NCI-H146 (cell line): ENCODE results near the gene ABI3.

ENCODE experiments used
- DNase-seq: peaks from one replicate; lab custom pipeline; 2025; lab: John Stamatoyannopoulos, UW

ABI3 gene

DNA sequence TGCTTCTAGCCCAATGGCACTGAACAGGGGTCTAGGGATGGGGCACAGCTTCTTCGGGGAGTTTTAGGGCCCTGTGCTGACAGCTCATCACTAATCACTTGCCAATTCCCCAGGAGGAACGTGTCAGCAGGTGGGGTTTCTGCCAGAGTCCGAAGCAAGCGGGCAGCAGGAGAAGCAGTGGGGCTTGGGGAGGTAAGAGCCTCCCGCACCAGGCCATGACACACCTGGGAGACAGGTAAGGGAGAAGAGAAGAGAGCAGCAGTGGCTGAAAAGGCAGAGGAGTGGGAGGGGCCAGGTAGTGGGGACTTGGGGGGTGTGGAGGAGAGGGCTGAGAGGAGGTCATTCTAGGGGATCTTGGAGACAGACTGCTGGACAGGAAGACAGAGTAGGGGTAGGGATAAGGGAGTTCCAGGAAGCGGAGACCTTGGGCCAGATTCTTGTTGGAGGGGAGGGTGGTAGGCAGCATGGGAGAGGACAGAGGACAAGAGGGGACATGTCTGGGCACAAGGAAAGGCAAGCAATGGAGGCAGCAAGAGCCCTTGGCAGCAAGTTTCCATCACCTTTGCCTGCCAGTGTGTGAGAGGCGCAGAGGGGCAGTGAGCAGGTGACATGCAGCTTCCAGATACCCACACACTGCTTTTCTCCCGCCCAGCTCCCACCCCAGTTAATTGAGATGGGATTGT lies 15.2 kb downstream of the ABI3 start:
- DNase-seq = no peak

DNA sequence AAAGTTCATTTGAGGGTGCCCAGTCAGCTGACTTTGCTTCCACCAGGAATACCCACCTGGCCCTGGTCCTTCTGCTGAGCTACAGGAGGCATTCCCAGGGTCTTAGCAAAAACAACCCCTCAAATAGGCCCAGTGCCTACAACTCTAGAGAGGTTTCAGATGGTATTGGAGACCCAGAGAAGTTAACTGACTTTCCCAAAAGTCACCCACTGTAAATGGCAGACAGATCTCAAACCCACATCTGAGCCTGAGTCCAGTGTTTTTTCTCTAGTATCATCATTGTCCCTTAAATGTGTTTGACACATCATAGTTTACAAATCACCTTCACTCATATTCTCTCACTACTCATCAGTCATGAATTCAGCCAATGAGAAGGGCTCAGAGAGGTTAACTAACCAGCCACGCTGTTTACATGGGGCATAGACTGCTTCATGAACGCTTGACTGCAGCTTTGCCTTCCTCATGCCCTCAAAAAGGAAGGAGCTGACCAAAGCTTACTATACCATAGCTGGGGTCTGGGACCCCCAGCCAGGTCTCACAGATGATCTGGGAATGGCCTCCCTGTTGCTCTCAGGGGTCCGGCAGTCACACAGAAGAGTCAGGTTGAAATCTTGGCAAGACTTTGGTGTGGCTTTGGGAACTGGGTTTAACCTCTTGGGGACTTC lies 16.4 kb downstream of the ABI3 start:
- DNase-seq = no peak

DNA sequence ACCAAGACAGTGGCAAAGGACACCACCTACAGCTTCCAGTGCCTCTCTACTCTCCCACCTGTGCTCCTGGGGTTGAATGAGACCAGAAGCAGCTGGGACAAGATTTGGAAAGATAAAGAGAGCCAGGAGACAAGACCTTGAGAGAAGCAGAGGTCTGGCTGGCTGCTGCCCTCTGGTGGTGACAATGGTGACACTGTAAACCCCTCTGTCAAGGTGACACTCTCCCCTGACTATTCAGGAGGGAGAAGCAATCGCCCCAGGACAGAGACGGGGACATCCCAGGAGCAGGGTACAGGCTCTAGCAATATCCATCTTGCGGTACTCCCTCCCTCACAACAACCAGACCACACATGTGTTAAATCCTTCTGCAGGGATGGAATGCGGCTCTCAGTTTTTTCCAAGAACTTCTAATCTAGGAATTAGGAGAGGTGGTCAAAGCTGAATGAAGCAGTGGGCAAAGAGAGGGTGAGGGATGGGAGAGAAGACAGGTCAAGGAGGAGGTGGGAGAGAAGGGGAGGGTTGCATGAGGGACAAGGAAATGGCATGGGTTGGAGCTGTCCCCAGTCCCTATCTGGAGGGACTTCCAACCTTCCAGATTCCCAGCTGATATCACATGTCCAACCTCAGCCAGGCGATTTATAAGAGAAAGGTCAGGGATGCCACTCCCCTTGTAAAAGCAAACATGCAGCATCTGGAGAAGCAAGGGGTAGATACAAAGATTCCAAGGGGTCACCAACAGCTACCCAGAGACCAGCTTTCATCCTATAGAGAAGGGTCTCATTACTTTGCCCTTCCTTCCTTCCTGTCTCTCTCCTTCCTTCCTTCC lies 17.1 kb downstream of the ABI3 start:
- peak; percentile 39 for DNase-seq

DNA sequence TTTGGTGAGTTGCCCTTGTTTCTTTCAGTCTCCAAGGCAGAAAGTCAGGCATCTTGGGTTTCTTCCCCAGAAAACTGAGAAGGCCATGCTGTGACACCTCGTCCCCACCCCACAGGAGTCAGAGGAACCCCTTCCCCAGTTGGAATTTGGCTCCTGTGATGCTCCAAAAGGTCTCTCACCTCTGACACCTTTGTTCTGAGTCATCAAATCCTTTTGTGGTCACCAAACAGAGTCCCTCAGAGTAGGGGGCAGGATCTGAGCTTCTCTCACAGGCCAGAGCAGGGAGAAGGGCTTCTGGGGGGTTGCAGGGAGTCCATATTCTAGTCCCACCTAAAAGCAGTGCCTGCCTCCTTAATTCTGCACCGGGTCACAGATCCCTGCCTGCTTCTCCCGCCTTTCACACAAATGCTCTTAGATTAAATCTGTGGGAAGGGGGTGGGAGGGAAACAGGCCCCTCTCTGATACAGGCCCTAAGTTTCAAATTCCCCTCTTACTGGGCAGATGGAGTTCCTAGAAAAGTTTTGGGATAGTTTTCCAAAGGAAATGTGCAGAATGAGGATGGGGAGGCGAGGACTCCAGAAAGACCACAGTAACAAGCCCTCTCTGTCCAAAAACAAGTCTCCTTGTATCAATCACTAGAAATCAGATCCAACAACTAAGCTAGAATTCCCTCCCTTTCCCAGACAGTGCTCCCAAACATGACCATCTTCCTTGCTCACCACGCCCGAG lies 18.7 kb downstream of the ABI3 start:
- DNase-seq = no peak

DNA sequence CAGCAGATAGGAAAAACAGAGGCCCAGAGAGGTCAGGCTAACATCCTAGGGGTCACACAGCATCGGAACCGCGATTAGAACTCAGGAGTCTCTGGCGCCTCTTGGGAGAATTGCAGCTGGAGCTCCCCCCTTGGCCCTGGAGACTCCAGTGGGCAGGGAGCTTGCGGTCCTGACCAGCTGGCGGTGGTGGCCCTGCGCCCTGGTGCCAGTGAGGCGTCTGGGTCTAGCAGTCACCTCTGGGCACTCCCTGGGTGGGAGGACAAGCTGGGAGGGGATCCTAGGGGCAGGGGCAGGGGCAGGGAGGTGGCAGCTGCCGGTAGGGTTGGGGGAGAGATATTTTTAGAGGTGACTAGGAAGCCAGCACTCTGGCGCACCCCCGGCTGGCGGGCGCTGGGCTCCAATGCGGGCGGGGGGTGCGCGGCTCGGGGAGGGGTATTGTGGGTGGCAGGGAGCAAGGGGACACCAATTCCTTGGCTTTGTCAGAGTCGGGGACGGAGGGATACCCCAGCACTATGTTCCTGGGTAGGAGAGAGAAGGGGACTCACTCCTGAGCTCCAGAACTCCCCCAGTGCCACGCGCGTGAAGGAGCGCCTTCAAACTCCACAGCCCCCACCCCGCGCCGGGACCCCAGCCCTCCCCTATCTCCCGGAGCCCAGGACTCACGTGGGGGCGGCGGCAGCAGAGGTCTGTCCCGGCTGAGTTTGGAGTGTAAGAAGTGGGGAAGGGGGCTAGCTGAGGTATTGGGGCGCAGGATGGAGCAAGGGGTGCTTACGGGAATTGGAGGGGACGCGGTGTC lies 19.5 kb downstream of the ABI3 start:
- DNase-seq = no peak

DNA sequence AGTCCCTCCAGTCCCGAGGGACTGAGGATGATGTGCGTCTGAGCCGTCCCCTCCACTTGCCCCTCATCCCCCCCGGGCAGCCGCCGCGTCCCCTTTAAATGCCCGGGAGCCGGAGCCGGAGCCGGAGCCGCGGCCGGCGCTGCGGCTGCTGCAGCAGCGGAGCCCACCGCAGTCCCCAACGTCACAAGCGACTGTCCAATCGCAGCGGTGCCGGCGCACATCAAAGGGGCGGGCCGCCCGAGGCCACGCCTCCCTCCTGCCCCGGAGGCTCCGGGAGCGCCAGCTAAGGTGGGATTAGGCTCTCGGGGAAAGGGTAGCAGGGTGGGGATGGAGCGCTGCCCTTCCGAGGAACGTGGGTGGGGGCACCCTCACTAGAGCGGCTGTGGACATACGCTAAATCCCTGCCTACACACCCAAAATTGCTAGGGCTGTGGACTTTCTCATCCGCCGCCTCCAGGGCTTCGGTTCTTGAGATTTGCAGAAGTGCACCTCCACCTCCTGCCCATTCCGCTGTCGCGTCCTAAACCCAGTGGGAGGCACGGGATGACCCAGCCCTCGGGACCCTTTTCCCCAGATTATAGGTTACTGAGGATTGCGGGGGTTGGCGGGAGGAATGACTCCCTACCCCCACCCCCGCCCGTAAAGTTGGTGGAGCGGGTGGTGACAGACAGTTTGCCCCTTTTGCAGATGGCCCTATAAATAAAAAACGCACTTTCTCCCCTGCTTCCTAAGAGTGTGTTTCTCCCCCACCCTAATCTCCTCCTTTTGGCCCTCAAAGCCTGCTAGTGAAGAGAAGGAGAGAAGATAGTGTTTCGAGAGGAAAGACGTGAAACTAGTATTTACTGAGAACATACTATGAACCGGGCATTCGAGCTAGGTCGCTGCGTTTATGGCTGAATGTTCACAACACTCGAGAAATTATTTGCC lies 20.4 kb downstream of the ABI3 start, which contains the start of gene PHOSPHO1:
Gene PHOSPHO1, minus strand, starts transcription at position 152 of the 927 bp plus-strand sequence. CDS start 4,096 bp downstream, outside the sequence.
- peak; percentile 67 for DNase-seq

DNA sequence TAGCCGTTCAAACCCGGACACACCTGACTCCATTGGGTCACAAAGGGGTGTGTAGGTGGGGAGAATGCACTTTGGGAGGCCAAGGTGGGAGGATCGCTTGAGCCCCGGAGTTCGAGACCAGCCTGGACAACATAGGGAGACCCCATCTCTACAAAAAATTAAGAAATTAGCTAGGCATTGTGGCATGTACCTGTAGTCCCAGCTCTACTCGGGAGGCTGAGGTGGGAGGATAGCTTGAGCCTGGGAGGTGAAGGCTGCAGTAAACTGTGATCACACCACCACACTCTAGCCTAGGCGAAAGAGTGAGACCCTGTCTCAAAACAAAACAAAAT lies 21.0 kb downstream of the ABI3 start:
- no peak for DNase-seq

DNA sequence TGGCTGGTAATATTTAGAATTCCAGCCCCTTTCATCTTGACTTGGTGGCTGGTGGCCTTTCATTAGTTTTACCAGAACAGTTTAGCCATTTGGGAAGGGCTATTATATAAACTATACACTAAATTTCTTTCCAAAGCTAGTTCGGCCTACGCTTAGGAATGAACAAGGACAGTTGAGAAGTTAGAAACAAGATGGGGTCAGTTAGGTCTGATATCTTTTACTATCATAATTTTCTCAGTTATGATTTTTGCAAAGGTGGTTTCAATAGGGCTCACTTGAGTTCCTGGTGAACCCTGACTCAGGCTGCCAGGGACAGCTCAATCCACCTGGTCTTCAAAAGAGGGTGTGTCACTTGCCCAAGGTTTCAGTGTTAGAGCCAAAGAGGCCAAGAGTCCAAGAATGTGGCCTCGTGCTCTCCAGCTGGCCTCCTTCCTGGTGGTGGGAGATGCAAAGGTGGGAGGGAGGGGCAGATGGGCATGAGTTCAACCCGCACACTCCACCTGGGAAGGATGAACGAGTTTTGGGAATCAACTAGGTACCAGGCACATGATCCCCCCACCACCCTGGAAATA lies 24.1 kb downstream of the ABI3 start:
- no peak for DNase-seq

DNA sequence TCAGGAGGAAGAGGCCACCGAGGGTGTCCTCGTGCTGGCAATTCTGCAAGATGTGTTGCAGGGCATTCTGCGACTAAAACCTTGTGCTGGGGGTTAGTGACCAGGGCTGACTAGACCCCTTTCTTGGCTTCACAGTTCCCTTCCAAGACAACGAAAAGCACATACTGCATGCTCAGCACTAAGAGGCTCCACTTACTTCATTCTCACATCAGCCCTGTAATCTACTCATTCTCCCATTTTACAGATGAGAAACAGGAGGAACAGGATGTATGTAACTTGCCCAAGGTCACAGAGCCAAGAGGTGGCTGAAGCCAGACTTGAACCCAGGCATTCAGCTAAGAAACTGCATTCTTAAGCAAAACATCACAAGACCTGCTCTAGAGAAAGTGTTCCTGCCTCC lies 25.4 kb downstream of the ABI3 start:
- no peak for DNase-seq

DNA sequence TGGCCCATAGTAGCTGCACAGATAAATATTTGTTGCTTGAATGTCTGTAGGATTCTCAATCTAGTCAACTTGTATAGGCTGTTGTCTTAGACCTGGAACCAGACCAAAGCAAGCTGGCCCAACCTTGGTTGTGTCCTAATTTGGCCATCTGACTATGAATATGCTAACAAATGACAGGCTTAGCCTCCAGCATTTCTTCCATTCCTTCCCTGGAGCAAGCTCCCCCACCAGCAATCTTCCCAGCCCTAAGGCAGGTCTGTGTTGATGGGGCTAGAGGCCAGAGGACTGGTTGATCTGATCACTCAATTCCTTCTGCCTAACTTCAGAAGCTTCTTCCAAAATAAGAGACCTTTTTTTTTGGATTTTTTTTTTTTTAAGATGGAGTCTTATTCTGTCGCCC lies 29.5 kb downstream of the ABI3 start:
- no peak for DNase-seq

DNA sequence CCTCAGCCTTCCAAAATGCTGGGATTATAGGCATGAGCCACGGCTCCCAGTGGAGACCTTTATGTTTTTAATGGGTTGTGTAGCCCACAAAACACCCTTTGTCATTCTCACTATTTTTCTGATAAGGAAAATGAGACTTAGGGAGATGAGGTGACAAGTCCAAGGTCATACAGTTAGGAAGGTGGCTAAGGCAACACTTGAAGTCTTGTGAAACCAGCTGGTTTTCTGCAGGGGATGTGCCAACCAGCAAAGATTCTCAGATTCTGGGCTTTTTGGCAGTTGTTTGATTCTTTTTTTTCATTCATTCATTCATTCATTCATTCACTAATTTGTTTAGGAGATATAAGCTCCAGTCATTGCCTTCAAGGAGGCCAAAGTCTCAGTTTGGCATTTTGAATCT lies 30.1 kb downstream of the ABI3 start:
- no peak for DNase-seq

DNA sequence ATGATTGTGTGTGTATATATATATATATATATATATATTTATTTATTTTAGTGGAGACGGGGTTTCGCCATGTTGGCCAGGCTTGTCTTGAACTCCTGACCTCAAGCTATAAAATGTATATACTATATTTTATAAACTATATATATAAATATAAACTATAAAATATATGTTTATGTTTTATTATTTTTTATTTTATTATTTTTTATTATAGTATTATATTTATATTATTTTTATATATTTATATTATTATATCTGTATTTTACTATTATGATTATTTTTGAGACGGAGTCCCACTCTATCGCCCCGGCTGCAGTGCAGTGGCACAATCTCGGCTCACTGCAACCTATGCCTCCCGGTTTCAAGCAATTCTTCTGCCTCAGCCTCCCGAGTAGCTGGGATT lies 30.5 kb downstream of the ABI3 start:
- no peak for DNase-seq

DNA sequence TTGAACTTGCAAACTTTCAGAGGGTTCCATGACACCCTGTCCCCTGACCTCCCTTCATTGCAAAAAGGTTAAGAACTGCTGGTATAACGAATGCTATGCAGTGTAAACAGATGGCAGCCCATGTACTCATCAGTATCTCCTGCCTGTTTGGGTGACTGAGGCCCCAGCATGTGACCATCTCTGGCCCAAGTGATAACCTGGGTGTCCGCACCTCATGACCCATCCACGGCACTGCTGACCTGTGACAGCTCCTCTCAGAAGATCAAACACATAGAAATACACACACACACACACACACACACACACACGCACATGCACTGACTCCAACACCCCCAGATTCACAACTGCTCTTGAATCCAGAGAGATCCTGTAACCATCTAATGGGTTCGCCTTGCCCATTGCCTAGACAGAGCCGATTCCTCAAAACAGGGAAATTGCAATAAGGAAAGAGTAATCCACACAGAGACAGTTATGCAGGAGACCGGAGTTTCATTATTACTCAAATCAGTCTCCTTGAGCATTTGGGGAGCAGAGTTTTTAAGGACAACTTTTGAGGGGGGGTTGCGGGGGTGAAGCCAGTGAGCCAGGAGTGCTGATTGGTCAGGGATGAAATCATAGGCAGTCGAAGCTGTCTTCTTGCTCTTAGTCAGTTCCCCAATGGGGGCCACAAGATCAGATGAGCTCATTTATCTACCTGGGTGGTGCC lies 31.3 kb downstream of the ABI3 start:
- DNase-seq = no peak

DNA sequence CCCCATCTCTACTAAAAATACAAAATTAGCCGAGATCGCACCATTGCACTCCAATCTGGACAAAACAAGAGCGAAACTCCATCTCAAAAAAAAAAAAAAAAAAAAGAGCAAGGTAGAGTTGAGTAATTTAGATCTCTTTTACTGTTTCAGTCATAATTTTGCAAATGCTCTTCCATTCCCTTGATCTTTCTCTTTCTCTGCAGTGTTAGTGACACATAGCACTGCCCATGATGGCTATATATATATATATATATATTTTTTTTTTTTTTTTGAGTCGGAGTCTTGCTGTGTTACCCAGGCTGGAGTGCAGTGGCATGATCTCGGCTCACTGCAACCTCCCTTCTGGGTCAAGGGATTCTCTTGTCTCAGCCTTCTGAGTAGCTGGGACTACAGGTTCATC lies 32.3 kb downstream of the ABI3 start:
- DNase-seq = no peak

DNA sequence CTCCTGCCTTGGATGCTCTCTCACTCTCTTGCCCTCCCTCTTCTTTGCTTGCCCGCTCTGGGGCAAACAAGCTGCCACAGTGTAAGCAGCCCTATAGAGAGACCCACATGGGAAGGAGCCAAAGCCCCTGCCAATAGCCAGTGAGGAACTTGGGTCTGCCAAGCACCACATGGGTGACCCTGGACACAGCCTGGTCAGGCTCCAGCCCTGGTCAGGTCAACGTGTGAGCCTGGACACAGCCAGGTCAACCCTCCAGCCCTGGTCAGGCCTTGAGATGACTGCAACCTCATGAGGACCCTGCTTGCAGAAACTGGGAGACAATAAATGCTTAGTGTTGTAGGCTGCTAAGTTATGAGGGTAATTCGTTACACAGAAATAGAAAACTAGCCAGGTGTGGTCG lies 34.3 kb downstream of the ABI3 start:
- DNase-seq = no peak

DNA sequence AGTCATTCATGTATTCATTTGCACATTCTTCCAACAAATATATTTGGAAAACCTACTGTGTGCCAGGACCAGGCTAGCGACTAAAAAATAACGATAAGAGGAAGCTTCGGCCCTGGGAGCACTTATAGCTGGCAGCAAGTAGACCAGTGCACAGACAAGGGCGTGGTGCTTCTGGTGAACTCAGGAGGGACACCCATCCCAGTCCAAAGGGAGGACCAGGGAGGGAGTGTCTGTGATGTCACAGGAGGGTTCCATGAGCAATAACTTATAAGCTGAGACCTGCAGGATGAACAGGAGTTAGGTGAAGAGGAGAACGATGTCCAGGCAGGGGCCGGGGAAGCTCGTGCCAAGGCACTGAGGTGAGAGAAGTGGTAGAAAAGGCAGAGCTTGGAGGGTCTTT lies 37.4 kb downstream of the ABI3 start:
- DNase-seq = no peak

DNA sequence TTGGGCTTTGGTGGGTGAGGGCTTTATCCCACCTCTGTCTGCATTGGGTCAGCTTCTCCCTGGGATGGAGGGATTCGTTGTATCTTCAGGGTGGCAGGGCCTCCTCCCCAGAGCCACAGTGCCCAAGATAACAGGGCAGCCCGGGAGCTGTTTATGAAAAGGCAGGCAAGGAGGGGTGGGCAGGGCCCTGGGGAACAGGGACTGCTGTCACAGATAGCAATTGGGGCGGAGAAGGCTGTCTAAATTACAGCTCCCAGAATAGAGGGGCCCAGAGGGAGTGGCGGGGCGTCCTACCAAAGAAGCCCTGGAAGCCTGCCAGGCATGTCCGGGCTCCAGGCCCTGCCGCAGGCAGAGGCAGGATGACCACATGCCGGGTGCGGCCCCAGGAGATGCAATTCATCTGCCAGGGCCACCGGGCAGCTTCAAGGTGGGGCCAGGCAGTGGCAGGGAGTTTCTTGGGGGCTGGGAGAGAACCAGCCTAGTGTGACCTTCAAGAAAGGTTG lies 38.8 kb downstream of the ABI3 start:
- no peak for DNase-seq

DNA sequence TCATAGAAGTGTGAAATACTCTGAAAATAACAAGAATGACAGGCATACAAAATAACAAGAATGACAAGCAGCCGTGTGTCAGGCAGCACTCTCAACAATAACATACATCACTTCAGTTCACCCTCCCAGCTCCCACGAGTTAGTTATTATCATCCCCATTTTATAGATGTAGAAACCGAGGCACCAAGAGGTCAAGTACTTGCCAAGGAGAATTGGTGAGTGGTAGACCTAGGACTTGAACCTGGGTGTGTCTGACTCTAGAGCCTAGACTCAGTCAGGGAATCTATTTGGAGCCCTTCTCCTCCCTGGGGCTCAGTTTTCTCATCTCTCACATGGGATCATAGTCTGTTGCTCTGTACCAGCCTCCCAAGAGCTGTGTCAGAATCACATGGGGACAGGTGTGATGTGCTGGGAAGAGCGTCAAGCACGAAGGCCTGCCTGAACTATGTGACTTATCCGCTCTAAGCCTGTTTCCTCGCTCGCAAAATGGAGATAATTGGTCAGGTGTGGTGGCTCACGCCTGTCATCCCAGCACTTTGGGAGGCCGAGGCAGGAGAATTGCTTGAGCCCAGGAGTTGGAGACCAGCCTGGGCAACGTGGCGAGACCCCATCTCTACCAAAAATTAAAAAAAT lies 39.5 kb downstream of the ABI3 start:
- DNase-seq = no peak

DNA sequence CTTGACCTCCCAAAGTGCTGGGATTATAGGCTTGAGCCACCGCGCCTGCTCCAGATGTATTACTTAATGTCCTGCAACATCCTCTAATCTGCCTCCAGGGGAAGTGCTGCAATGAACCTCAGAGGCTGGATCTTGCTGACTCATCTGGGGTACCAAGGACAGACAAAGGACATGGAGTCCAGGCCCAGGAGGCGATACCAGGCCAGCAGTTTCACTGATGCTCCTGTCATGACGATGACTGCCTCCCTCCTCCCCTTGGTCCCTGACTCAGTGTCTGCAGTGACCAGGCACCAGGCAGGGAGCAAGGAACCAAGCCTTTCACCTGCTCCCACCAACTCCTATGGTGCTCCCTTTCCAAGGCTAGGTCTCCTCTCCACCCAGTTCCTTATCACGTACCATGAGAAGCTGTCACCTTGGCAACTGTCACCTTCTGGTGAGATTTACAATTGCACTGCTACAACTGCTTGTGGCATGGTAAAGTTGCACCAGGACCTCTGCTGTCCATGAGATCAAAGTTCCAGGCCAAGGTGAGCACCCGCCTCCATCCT lies 41.7 kb downstream of the ABI3 start:
- no peak for DNase-seq
